Epithelial cell of prostate (primary cell): ENCODE measurements around the gene LINC00237.
A peak's percentile ranks its signal among the peaks of the same experiment; 100 is the strongest.

ENCODE experiments used
- DNase-seq: peaks from one replicate; pipeline ENCODE4 v3.0.0-alpha.2; 2011; ENCODE audit warnings: low read depth, low spot score
- H3K27ac ChIP-seq: fragments of 450-650 bp; 2 replicates; pipeline ENCODE4 v1.5.1; 2017; ENCODE audit warnings: mild to moderate bottlenecking

LINC00237 gene

GRCh38 chr20:21100578-21101452, 5.3 kb downstream of the LINC00237 start:
- no peak overlapping the region for H3K27ac ChIP-seq
- no peak for DNase-seq

GRCh38 chr20:21099751-21100577, 6.2 kb downstream of the LINC00237 start:
- no peak overlapping the region for H3K27ac ChIP-seq
- DNase-seq = no peak

- no peak for DNase-seq
- H3K27ac ChIP-seq = no peak overlapping the region
Observed at GRCh38 chr20:21096321-21097043, 9.7 kb downstream of the LINC00237 start.

GRCh38 chr20:21092806-21093205, 13.4 kb downstream of the LINC00237 start:
- no peak for DNase-seq
- H3K27ac ChIP-seq = no peak overlapping the region

GRCh38 chr20:21090721-21091120, 15.4 kb downstream of the LINC00237 start:
- no peak overlapping the region for H3K27ac ChIP-seq
- no peak for DNase-seq

GRCh38 chr20:21090111-21090618, 16.0 kb downstream of the LINC00237 start:
- no peak for DNase-seq
- no peak overlapping the region for H3K27ac ChIP-seq

- no peak for DNase-seq
- H3K27ac ChIP-seq = no peak overlapping the region
Observed at GRCh38 chr20:21089391-21089790, 16.8 kb downstream of the LINC00237 start.

- no peak for DNase-seq
- no peak overlapping the region for H3K27ac ChIP-seq
Observed at GRCh38 chr20:21087862-21088540, 18.2 kb downstream of the LINC00237 start.

GRCh38 chr20:21083825-21084325, 22.3 kb downstream of the LINC00237 start:
- no peak for DNase-seq

GRCh38 chr20:21082584-21082983, 23.6 kb downstream of the LINC00237 start:
- DNase-seq = no peak

More at GRCh38 chr20:21083825-21084325, 22.3 kb downstream of the LINC00237 start:
- H3K27ac ChIP-seq = no peak overlapping the region

GRCh38 chr20:21077809-21078345, 28.3 kb downstream of the LINC00237 start:
- H3K27ac ChIP-seq = no peak overlapping the region
- DNase-seq = no peak

More at GRCh38 chr20:21082584-21082983, 23.6 kb downstream of the LINC00237 start:
- no peak overlapping the region for H3K27ac ChIP-seq

- H3K27ac ChIP-seq = no peak overlapping the region
- DNase-seq = no peak
Observed at GRCh38 chr20:21076073-21076472, 30.1 kb downstream of the LINC00237 start.

- no peak for DNase-seq
- no peak overlapping the region for H3K27ac ChIP-seq
Observed at GRCh38 chr20:21075471-21075870, 30.7 kb downstream of the LINC00237 start.

- H3K27ac ChIP-seq = no peak overlapping the region
- peak; percentile 12 for DNase-seq
Observed at GRCh38 chr20:21074605-21075336, 31.4 kb downstream of the LINC00237 start.

GRCh38 chr20:21067255-21067654, 38.9 kb downstream of the LINC00237 start:
- no peak for DNase-seq
- H3K27ac ChIP-seq = no peak overlapping the region

GRCh38 chr20:21064924-21065323, 41.2 kb downstream of the LINC00237 start:
- DNase-seq = no peak
- no peak overlapping the region for H3K27ac ChIP-seq

GRCh38 chr20:21063276-21063675, 42.9 kb downstream of the LINC00237 start:
- no peak for DNase-seq
- no peak overlapping the region for H3K27ac ChIP-seq

- no peak for DNase-seq
Observed at GRCh38 chr20:21053002-21053762, 53.0 kb downstream of the LINC00237 start.

More at GRCh38 chr20:21053002-21053762, 53.0 kb downstream of the LINC00237 start:
- no peak overlapping the region for H3K27ac ChIP-seq
